ENCODE measurements around the gene TMCC2. TPM values are rescaled to one million over a fixed set of nuclear protein-coding genes. Genes with fewer than 3 reads are reported as not detected.
"Not testable (repeated sequence)": the region's sequence is repeated elsewhere in the genome, so short reads cannot be mapped to it uniquely, and the experiment has no call there.

Gene TMCC2
- polyA plus RNA-seq, 3 donors = 7.2 to 10.3 (median 7.3) TPM

- not testable (repeated sequence) for DNase-seq
Observed at GRCh38 chr1:205280666-205281395, 53.1 kb downstream of the TMCC2 start.

- no peak for DNase-seq
Observed at GRCh38 chr1:205283270-205284147, 55.8 kb downstream of the TMCC2 start.

- no peak for DNase-seq
Observed at GRCh38 chr1:205284420-205285144, 56.8 kb downstream of the TMCC2 start.

GRCh38 chr1:205285381-205286101 is 57.8 kb downstream of the TMCC2 start:
- DNase-seq = no peak

GRCh38 chr1:205286335-205286950 is 58.7 kb downstream of the TMCC2 start:
- no peak for DNase-seq

- no peak for DNase-seq
Observed at GRCh38 chr1:205287076-205287475, 59.3 kb downstream of the TMCC2 start.

GRCh38 chr1:205287767-205288559 is 60.2 kb downstream of the TMCC2 start:
- DNase-seq = no peak

GRCh38 chr1:205291596-205291995 is 63.9 kb downstream of the TMCC2 start:
- DNase-seq = no peak

GRCh38 chr1:205293350-205294074 is 65.8 kb downstream of the TMCC2 start:
- DNase-seq = no peak

GRCh38 chr1:205294175-205294917 is 66.6 kb downstream of the TMCC2 start:
- DNase-seq = no peak

GRCh38 chr1:205294934-205295333 is 67.2 kb downstream of the TMCC2 start:
- no peak for DNase-seq

GRCh38 chr1:205296154-205296553 is 68.4 kb downstream of the TMCC2 start:
- DNase-seq = no peak

- DNase-seq = not testable (repeated sequence)
Observed at GRCh38 chr1:205297546-205298177, 69.9 kb downstream of the TMCC2 start.

- DNase-seq = peak; percentile 93
Observed at GRCh38 chr1:205298191-205298994, 70.6 kb downstream of the TMCC2 start.

GRCh38 chr1:205300149-205300548 is 72.4 kb downstream of the TMCC2 start:
- DNase-seq = no peak

GRCh38 chr1:205301205-205301821 is 73.6 kb downstream of the TMCC2 start:
- peak; percentile 94 for DNase-seq

All from renal pelvis (tissue), 4 donors.